HEK293 (cell line): ENCODE data around the gene ADAMTS2.

Source experiments
- BCL11A ChIP-seq: fragments of 450-650 bp; formaldehyde crosslinking; IDR thresholded peaks from 2 replicates; pipeline ENCODE4 v1.5.1; 2016; ENCODE audit warnings: low read depth, missing biosample characterization, missing genetic modification characterization
- GLIS2 ChIP-seq: fragments of 450-650 bp; formaldehyde crosslinking; IDR thresholded peaks from 2 replicates; pipeline ENCODE4 v1.5.1; 2016; ENCODE audit warnings: missing biosample characterization, missing genetic modification characterization
- ZNF146 ChIP-seq: fragments of 450-650 bp; formaldehyde crosslinking; IDR thresholded peaks from 2 replicates; pipeline ENCODE4 v1.5.1; 2016; ENCODE audit warnings: missing biosample characterization, missing genetic modification characterization
- ZNF423 ChIP-seq: fragments of 450-650 bp; formaldehyde crosslinking; IDR thresholded peaks from 2 replicates; pipeline ENCODE4 v1.5.1; 2016; ENCODE audit warnings: missing biosample characterization, missing genetic modification characterization
- ZNF560 ChIP-seq: fragments of 450-650 bp; formaldehyde crosslinking; IDR thresholded peaks from 2 replicates; pipeline ENCODE4 v1.5.1; 2017; ENCODE audit warnings: missing biosample characterization, missing genetic modification characterization, borderline replicate concordance
- ZNF677 ChIP-seq: fragments of 450-650 bp; IDR thresholded peaks from 2 replicates; pipeline ENCODE4 v1.5.0; 2018; ENCODE audit warnings: missing biosample characterization, mild to moderate bottlenecking, missing genetic modification characterization, moderate library complexity
- TF ChIP-seq, protein P1 (sequence below): fragments of 450-650 bp; formaldehyde crosslinking; IDR thresholded peaks from 2 replicates; pipeline ENCODE4 v1.5.1; 2016; ENCODE audit warnings: missing biosample characterization, missing genetic modification characterization, low read depth
- TF ChIP-seq, protein P2 (sequence below): fragments of 450-650 bp; formaldehyde crosslinking; IDR thresholded peaks from 2 replicates; pipeline ENCODE4 v1.5.1; 2016; ENCODE audit warnings: missing biosample characterization, missing genetic modification characterization

- no peak for TF ChIP-seq ZNF423 (tag by site-specific recombination)
- TF ChIP-seq, protein P1, sequence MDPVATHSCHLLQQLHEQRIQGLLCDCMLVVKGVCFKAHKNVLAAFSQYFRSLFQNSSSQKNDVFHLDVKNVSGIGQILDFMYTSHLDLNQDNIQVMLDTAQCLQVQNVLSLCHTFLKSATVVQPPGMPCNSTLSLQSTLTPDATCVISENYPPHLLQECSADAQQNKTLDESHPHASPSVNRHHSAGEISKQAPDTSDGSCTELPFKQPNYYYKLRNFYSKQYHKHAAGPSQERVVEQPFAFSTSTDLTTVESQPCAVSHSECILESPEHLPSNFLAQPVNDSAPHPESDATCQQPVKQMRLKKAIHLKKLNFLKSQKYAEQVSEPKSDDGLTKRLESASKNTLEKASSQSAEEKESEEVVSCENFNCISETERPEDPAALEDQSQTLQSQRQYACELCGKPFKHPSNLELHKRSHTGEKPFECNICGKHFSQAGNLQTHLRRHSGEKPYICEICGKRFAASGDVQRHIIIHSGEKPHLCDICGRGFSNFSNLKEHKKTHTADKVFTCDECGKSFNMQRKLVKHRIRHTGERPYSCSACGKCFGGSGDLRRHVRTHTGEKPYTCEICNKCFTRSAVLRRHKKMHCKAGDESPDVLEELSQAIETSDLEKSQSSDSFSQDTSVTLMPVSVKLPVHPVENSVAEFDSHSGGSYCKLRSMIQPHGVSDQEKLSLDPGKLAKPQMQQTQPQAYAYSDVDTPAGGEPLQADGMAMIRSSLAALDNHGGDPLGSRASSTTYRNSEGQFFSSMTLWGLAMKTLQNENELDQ (tag by site-specific recombination), result no peak
- no peak for TF ChIP-seq ZNF677 (tag by site-specific recombination)
- no peak for TF ChIP-seq ZNF146 (tag by site-specific recombination)
- no peak for TF ChIP-seq GLIS2 (tag by site-specific recombination)
- TF ChIP-seq BCL11A (tag by site-specific recombination), result no peak
- TF ChIP-seq ZNF560, result no peak
- TF ChIP-seq, protein P2, sequence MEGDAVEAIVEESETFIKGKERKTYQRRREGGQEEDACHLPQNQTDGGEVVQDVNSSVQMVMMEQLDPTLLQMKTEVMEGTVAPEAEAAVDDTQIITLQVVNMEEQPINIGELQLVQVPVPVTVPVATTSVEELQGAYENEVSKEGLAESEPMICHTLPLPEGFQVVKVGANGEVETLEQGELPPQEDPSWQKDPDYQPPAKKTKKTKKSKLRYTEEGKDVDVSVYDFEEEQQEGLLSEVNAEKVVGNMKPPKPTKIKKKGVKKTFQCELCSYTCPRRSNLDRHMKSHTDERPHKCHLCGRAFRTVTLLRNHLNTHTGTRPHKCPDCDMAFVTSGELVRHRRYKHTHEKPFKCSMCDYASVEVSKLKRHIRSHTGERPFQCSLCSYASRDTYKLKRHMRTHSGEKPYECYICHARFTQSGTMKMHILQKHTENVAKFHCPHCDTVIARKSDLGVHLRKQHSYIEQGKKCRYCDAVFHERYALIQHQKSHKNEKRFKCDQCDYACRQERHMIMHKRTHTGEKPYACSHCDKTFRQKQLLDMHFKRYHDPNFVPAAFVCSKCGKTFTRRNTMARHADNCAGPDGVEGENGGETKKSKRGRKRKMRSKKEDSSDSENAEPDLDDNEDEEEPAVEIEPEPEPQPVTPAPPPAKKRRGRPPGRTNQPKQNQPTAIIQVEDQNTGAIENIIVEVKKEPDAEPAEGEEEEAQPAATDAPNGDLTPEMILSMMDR, result no peak
These were observed 182.7 kb downstream of the ADAMTS2 start for GRCh38 chr5:179162351-179163235.
